Right ventricle myocardium inferior (tissue), 1 donor: ENCODE results near the gene MMP25. TPM values are rescaled to one million over a fixed set of nuclear protein-coding genes. Genes with fewer than 3 reads are reported as not detected.

Experiments used
- ATAC-seq: fragments of 200-7000 bp; cut with Tn5 transposase; one replicate; pipeline ENCODE4 v1.9.1; 2020; ENCODE audit warnings: mild to moderate bottlenecking, moderate library complexity
- DNase-seq: peaks from one replicate; pipeline ENCODE4 v3.0.0; 2021; ENCODE audit errors: missing footprints
- intact Hi-C: fragments of 100-400 bp; cut with DNase I; formaldehyde crosslinking; loops from one replicate; pipeline ENCODE4 v1.11.0; 2022
- total RNA-seq: library from RNA; stranded (reverse); fragmentation: NEBNext Ultra II Directional; extraction: Animal tissue kit (Norgen Biotek cat#: 25700); gene quantifications from one replicate; pipeline ENCODE4 v1.2.1, GENCODE V29; 2021
- donor health status: DM: no; HTN: yes; CAD: no; lungs with severe emphysema.

MMP25 gene
- total RNA-seq, 1 donor from 2014 or later = 1.7 TPM

DNA sequence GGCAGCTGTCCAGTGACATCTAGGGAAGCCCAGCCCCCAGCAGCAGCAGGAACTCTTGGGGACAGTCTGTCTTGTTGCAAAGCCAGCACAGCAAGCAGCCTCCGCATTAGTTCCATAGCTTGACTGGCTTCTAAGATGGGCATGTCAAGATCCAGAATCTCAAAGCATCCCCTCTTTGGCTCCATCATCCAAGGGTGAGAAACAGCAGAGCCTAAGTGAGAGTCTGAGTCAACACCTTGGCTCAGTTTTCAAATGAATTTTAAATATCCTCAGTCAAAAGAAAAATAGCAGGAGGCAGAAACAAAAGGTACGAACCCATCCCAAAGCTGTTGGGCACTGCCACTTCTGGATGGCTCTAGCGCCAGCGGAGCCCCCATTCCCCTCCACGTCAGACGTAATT is 31.4 kb upstream of the MMP25 start:
- ATAC-seq = no peak
- DNase-seq = no peak
- intact Hi-C loops = no loop called here

DNA sequence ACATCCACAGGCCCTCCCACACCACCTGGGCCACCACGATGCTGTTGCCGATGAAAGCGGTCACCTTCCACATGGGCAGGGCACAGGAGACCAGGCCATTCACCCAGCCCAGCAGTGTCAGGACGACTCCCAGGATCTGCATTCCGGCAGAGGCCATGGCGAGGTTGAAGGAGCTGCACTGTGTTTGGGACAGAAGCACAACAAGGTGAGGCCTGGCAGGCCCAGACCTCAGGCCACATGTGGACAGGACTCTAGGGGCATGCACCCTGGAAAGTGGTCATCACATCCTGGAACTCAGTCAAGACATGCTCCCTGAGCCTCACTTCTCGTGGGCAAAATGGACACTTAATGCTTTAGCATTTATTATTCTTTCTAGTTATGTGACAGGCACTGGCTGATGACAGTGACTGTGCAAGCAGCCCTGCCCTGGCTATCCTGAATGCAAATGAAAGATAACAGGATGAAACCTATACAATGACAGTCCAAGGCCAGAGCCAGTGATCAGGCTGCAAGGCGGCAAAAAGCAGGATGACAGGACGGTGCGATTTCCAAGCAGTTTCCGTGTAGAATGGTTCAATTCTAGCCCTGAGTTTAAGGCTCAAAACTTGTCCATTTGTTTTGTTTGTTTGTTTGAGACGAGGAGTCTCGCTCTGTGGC is 30.4 kb upstream of the MMP25 start:
- ATAC-seq (no peak), DNase-seq (no peak)
- intact Hi-C loops = no loop called here

DNA sequence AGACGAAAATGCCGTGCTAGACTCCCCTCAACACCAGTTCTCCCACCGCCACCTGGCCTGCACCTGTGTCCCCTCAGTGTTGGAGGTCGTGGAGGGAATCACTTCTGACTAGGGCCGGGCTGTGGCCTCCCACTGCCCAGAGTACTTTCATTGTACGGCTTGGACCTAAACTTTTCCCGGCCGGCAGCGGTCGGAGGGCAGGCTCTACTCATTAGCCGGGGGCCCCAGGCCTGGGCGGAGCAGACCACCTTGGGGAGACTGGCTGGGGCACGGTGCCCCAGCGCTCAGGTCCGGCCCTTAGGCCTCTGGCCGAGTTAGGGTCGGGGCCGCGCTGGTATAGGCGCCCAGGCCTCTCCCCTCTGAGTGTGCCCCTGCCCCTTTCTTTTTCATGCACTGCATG is 29.0 kb upstream of the MMP25 start:
- ATAC-seq (no peak), DNase-seq (no peak)
- intact Hi-C loops = no loop called here

DNA sequence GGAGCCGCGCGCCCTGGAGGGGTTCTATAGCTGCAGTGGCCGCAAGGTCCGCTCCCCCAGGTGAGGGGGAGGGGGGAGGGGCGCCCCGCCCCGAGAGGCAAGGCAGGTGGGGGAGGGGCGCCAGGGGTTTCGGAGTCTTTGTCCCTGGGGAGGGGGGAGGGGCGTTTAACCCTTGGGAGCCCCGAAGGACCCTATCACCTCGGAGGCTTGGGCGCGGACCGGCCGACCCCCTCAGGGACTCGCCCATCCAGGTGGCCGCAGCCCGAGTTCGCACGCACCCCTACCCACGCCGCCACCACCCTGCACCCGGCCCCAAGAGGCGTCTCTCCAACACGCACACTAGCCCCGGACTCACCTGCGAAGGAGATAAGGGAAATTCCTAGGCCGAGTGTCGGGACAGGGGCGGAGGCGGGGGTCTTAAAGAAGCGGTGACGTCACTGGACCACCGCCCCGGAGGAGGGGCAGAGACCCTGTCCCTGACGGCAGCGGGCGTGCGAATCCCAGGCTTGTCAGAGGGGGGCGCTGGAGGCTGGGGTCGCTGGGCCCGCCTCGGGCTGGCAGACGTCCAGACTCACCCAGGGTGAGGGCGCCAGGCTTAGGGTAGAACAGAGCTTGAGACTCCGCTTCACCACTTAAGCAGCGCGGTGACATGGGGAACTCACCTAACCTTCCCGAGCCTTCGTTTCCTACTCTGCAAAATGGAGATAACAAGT is 28.4 kb upstream of the MMP25 start, which contains the start of gene CLDN6:
Gene CLDN6, minus strand, starts transcription at position 390 of the 713 bp plus-strand sequence. CDS start 2,162 bp downstream, outside the sequence.
- intact Hi-C loops = no loop called here
- DNase-seq (no peak), ATAC-seq (no peak)

DNA sequence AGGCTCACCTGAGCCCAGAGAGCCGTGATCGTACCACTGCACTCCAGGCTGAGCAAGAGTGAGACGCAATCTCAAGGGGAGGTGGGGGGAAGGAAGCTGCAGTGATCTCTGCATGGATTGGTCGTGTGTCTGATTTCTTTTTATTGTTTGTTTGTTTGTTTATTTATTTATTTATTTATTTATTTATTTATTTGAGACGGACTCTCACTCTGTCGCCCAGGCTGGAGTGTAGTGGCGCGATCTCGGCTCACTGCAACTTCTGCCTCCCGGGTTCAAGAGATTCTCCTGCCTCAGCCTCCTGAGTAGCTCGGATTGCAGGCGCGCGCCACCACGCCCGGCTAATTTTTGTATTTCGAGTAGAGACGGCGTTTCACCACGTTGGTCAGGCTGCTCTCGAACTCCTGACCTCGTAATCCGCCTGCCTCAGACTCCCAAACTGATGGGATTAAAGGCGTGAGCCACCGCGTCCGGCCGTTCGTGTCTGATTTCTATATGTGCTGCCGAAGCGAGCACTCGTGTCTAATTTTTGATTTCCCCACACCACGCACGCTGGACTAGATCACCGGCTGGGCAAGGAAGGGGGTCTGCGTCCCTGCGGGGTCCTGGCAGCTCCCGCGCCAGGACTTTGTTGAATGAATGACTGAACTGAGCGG is 26.6 kb upstream of the MMP25 start:
- DNase-seq (no peak), ATAC-seq (no peak)
- intact Hi-C loops = no loop called here

DNA sequence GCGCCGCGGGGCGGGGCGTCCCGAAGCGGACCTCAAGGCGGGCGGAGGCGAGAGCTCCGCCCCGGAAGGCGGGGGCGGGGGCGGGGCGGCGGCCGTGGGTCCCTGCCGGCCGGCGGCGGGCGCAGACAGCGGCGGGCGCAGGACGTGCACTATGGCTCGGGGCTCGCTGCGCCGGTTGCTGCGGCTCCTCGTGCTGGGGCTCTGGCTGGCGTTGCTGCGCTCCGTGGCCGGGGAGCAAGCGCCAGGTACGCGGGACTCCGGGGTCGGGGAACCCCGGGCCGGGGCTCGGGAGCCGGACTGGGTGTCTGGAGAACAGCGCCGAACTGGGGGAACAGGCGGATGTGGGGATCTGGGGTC is 26.1 kb upstream of the MMP25 start, which contains the start of gene TNFRSF12A:
Gene TNFRSF12A, plus strand, starts transcription at position 122 of the 357 bp plus-strand sequence. Its CDS starts 30 bp downstream, at position 152.
- intact Hi-C loops = no loop called here
- ATAC-seq (peak; percentile 49), DNase-seq (peak; percentile 93)

DNA sequence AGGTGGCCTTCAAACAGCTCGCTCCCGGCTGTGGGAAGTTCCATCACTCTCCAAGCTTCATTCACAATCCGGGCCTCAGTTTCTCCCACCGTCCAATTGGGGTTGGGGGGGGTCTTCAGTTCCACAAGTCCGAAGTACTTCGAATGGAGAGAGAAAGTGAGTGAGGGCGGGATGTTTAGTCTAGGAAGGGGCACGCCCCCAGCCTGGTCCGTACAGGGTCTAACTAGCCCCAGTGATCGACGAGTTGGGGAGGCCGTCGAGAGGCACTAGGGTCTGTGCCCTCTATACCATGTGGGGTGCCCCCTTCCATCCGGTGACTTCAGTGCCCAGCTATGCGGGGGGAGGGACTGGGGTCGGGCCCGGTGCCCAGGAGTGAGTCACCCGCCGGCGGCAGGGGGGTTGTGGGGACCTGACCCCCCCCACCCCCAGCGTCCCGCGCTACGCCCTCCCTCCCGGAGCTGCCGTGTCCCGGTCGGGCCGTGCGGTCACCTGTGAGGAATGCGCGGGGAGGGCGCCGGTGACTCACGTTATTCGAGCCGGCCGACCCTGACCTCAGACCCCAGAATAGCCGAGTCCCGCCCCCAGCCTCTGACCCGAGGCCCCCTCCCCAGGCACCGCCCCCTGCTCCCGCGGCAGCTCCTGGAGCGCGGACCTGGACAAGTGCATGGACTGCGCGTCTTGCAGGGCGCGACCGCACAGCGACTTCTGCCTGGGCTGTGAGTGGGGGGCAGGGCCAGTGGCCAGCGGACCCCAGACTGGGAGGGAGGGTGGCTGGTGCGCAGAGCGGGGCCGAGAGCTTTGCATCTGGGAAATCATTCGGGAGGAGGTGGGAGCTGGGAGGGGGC is 25.5 kb upstream of the MMP25 start:
- ATAC-seq (peak; percentile 32), DNase-seq (peak; percentile 80)
- intact Hi-C loops = no loop called here

DNA sequence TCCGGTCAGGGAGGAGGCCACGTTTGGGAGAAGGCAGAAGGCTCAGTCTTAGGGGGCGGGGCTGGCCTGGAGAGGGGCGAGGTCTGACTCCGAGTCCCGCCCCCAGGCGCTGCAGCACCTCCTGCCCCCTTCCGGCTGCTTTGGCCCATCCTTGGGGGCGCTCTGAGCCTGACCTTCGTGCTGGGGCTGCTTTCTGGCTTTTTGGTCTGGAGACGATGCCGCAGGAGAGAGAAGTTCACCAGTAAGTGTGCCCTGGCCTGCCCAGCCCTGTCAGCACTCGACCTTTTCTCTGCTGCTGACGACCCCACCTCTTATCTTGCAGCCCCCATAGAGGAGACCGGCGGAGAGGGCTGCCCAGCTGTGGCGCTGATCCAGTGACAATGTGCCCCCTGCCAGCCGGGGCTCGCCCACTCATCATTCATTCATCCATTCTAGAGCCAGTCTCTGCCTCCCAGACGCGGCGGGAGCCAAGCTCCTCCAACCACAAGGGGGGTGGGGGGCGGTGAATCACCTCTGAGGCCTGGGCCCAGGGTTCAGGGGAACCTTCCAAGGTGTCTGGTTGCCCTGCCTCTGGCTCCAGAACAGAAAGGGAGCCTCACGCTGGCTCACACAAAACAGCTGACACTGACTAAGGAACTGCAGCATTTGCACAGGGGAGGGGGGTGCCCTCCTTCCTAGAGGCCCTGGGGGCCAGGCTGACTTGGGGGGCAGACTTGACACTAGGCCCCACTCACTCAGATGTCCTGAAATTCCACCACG is 24.7 kb upstream of the MMP25 start:
- intact Hi-C loops = no loop called here
- DNase-seq (peak; percentile 92), ATAC-seq (peak; percentile 57)

DNA sequence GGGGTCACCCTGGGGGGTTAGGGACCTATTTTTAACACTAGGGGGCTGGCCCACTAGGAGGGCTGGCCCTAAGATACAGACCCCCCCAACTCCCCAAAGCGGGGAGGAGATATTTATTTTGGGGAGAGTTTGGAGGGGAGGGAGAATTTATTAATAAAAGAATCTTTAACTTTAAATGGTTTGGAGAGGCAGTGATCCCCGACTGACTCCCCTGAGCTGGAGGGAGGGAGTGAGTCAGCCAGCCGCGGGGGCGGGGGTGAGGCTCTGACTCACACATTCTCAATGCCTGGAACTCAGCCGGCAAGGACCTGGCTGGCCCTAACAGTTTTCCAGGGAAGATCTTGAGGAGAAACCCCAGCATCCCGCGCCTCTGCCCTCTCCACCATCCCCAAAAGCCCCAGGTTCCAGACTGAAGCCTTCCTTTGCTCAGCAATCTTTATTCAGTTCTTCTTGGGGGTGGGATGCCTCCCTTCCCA is 24.1 kb upstream of the MMP25 start:
- DNase-seq = peak; percentile 93
- ATAC-seq = peak; percentile 41
- intact Hi-C loops = no loop called here

DNA sequence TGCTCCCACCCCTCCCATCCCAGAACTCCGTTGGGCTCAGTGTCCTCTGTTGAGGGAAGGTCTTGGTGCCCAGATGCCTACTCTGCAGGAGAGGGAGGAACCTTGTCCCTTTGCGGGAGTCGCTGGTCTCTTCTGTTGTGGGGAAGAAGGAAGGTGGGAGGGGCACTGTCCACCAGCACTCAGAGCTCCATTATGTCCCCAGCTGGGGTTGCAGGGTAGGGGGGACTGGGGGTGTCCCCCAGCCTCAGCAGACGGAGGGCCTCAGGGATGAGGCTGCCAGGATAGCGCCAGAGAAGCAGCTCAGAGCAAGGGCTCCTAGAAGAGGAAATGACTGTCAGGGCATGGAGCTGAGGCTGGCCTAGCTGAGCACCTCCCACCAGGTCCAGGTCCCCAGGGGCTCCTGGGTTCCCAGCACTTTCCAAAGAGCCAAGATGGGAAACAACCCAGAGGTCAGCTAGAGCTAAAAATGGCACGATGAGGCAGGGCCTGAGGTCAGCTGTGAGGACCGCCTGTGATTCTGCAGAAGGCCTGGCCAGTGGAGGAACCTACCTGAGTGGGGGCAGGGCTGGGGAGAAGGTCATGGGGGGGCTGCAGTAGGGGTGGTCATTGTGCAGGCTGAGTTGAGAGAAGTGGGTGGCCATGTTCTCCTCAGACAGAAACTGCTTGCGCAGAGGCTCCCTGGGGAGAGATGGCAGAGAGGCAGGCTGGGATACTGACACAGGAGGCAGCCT is 23.5 kb upstream of the MMP25 start:
- ATAC-seq (no peak), DNase-seq (no peak)
- intact Hi-C loops = no loop called here

DNA sequence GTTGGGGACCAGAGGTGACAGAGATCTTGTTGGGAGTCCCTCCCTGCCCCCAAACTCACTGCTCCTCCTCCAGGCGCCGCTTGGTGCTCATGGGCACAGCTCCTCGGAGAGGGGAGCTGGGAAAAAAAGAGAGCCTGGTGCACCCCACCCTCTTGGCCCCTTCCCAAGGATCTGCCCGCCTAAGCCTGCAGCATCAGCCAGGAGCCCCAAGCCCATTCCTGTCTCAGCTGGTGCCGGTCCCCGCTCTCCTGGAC is 23.0 kb upstream of the MMP25 start:
- ATAC-seq (no peak), DNase-seq (no peak)
- intact Hi-C loops = no loop called here

DNA sequence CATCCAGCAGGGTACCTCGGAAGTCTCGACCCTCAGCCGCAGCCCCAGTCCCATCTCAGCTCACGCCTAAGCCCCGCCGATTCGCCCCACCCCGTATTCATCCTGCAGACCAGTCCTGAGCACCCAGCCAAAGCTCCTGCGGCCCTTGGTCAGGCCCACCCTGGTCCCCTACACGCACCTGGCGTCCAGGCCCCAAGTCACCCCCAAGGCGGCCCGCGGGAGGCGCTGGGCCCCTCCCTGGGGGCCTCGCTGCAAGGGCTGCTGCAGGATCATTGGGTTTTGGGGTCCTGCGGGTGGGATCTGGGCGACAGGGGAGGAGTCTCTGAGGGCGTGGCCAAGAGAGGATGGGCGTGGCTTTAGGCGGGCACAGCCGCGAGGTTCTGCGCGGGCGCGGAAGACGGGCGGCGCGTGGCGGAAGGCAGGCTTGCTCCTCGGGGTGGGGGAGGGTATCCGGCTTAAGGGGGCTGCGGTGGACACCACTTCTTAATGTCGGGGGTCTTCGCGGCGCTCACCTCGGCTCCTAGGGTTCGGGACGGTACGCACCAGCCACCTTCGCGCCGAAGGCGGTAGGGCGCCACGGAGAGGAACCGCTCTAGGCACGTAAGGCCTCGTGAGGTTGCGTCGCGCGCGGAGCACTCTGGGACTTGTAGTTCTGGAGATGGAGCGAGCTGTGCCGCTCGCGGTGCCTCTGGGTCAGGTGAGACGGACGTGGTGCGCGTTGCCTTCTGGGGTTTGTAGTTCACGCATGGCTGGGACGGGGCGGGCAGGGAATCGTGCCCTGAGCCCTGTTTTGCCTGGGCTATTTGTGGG is 22.5 kb upstream of the MMP25 start, which contains the start of the genes HCFC1R1 and THOC6:
Gene HCFC1R1, minus strand, starts transcription at position 274 of the 810 bp plus-strand sequence. Its CDS starts 1 bp downstream, at position 273.
Gene THOC6, plus strand, starts transcription at position 367 of the 810 bp plus-strand sequence. Its CDS starts 292 bp downstream, at position 659.
- intact Hi-C loops = no loop called here
- DNase-seq (peak; percentile 100), ATAC-seq (peak; percentile 82)

DNA sequence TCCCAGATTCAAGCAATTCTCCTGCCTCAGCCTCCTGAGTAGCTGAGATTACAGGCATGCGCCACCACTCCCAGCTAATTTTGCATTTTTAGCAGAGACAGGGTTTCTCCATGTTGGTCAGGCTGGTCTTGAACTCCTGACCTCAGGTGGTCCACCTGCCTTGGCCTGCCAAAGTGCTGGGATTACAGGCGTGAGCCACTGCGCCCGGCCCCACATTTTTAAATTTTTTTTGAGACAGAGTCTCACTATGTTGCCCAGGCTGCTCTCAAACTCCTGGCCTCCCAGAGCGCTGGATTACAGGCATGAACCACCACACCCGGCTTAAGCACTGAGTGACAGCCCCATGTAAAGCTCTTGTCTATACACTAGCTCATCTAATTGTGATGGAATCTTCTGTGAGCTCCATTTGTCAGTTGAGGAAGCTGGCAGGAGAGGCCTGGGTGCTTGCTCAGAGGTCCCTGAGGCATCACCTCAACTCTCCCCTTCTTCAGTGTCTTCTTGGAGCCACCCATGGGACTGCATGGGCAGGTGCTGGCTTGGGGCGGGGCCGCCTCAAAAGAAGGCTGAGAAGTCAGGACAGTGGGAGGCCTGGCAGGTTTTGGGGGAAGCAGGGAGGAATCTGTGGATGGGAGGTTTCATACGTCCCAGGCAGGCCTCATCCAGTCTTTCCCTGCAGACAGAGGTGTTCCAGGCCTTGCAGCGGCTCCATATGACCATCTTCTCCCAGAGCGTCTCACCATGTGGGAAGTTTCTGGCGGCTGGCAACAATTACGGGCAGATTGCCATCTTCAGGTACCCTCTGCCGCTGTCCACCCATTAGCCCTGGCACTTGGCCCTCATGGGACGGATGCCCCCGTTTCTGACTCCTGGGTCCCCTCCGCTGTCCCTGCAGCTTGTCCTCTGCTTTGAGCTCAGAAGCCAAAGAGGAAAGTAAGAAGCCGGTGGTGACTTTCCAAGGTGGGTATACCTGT is 21.0 kb upstream of the MMP25 start:
- no peak for ATAC-seq
- intact Hi-C loops = no loop called here
- no peak for DNase-seq

DNA sequence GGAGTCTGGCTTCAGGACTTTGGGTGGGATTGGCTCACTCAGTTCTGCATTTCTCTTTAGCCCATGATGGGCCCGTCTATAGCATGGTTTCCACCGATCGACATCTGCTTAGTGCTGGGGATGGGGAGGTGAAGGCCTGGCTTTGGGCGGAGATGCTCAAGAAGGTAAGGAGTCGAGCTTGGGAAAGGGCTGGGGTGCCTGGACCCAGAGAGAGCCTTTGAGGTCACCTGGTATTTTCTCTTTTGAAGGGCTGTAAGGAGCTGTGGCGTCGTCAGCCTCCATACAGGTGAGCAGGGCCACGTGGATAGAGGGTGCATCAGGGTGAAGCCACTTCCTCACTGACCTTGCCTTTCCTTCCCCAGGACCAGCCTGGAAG is 20.4 kb upstream of the MMP25 start:
- ATAC-seq (no peak), DNase-seq (no peak)
- intact Hi-C loops = no loop called here

DNA sequence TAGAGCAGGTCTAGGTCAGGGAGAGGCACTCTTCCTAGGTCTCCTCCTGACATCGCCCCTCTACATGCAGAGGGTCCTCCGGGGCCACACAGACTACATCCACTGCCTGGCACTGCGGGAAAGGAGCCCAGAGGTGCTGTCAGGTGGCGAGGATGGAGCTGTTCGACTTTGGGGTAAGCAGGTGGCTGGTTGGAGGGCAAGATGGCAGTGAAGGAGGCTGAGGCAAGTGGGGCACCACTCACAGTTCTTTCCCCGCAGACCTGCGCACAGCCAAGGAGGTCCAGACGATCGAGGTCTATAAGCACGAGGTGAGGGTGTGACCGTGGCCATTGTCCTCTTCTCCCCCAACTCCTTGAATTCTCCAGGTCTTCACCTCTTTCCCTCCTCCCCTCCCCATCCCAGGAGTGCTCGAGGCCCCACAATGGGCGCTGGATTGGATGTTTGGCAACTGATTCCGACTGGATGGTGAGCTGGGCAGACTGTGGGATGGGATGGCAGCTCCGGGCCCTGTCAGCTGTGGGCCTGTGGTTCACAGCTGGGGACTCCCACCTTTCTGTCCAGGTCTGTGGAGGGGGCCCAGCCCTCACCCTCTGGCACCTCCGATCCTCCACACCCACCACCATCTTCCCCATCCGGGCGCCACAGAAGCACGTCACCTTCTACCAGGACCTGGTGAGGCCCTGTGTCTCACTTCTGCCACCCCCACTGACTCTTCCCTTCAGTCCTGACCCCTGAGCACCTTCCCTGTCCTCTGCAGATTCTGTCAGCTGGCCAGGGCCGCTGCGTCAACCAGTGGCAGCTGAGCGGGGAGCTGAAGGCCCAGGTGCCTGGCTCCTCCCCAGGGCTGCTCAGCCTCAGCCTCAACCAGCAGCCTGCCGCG is 19.5 kb upstream of the MMP25 start:
- intact Hi-C loops = no loop called here
- ATAC-seq (no peak), DNase-seq (no peak)
